Measurements from ENCODE around the gene MVD.

- TF ChIP-seq, protein P1, sequence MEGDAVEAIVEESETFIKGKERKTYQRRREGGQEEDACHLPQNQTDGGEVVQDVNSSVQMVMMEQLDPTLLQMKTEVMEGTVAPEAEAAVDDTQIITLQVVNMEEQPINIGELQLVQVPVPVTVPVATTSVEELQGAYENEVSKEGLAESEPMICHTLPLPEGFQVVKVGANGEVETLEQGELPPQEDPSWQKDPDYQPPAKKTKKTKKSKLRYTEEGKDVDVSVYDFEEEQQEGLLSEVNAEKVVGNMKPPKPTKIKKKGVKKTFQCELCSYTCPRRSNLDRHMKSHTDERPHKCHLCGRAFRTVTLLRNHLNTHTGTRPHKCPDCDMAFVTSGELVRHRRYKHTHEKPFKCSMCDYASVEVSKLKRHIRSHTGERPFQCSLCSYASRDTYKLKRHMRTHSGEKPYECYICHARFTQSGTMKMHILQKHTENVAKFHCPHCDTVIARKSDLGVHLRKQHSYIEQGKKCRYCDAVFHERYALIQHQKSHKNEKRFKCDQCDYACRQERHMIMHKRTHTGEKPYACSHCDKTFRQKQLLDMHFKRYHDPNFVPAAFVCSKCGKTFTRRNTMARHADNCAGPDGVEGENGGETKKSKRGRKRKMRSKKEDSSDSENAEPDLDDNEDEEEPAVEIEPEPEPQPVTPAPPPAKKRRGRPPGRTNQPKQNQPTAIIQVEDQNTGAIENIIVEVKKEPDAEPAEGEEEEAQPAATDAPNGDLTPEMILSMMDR (IDR thresholded peaks at IDR 0.05) = no peak
- TF ChIP-seq POLR2A (IDR thresholded peaks at IDR 0.05; ENCODE audit: low read depth) = no peak
- TF ChIP-seq POLR2AphosphoS5 (IDR thresholded peaks at IDR 0.05) = no peak
- TF ChIP-seq EP300 (IDR thresholded peaks at IDR 0.05) = no peak
Measured at GRCh38 chr16:88712362-88712979, 49.6 kb upstream of the MVD start.
